Right ventricle myocardium superior (tissue), 1 donor: ENCODE data around the gene OPA3. TPM values are rescaled to one million over a fixed set of nuclear protein-coding genes. Genes with fewer than 3 reads are reported as not detected.

Experiments
- ATAC-seq: fragments of 200-7000 bp; cut with Tn5 transposase; one replicate; pipeline ENCODE4 v1.9.1; 2020; ENCODE audit warnings: mild to moderate bottlenecking; ENCODE audit not compliant: poor library complexity
- DNase-seq: peaks from one replicate; pipeline ENCODE4 v3.0.0-alpha.2; 2020
- intact Hi-C: fragments of 100-400 bp; cut with DNase I; formaldehyde crosslinking; loops from one replicate; pipeline ENCODE4 v1.11.2; 2022
- total RNA-seq: library from RNA; stranded (reverse); fragmentation: NEBNext Ultra II Directional; extraction: Animal tissue kit (Norgen Biotek cat#: 25700); gene quantifications from one replicate; pipeline ENCODE4 v1.2.1, GENCODE V29; 2021
- donor health status: DM: no; HTN: yes; CAD: no; lungs with severe emphysema.

Gene OPA3
- total RNA-seq, 1 donor from 2014 or later = 22.8 TPM

- no peak for DNase-seq
- ATAC-seq = no peak
- intact Hi-C loops = no loop called here
These were observed 15.8 kb upstream of the OPA3 start for GRCh38 chr19:45600340-45600885.

GRCh38 chr19:45599286-45599685, 14.7 kb upstream of the OPA3 start:
- ATAC-seq = no peak
- no peak for DNase-seq
- intact Hi-C loops = no loop called here

DNA sequence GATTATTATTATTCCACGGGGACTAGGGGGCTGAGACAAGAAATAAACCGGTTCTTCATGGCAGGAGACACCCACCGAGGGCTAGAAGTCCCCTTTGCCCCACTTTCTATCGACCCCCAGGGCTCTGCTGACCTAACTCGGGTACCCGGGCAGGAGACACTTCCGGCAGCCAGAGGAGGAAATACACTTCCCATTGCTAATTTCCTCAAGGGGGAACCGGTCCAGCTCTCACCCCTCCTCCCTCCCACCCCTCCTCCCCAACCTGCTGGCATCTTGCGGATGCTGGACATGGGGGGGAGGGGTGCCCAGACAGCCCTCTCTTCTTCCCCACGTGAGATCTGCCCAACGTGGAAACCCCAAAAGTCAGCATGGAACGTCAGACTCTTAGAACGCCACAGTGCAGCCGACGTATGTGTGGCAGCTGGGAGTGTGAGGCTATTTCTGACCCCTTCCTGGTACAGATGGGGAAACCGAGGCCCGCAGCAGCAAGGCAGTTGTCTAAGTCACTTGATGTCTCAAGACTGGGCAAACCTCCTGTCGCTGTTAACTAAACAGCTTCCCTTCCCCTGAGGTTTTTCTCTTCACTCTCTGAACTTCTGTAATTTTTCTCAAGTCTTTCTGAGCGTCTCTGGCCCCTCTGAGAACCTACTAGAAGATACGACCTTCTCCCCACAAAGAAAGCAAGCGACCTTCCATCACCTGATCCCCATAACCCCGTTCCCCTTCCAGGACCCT, 13.8 kb upstream of the OPA3 start:
- ATAC-seq = no peak
- intact Hi-C loops = no loop called here
- DNase-seq = no peak

DNA sequence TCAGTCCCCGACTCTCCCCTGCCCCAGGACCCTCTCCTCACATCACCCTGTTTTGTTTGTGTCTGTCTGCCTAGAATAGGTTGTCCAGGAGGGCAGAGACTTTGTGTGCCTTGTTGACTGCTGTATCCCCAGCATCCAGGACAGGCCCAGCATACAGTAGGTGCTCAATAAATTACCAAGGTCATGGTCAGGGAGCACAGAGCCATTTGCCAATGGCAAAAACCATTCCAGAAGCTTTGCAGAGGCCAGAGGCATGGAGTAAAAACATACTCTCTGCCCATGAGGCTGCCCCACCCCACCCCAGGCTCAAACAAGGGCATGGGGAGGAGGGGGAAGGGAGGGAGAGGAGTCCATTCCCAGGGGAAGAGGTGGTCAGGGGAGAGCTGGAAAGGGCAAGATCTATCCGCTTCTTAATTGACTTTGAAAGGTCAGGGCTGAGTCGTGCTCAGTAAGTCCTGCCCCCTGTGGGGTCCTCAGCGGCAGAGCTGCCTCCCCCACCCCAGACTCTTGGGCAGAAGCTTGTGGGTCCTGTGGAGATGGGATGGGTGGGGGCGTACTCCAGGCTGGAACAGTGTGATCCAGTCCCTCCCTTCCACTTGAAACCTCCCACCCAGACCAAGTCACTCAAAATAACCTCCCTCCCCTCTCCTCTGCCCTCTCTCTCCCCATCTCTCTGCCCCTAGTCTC, 13.0 kb upstream of the OPA3 start:
- no peak for ATAC-seq
- DNase-seq = no peak
- intact Hi-C loops = no loop called here

DNA sequence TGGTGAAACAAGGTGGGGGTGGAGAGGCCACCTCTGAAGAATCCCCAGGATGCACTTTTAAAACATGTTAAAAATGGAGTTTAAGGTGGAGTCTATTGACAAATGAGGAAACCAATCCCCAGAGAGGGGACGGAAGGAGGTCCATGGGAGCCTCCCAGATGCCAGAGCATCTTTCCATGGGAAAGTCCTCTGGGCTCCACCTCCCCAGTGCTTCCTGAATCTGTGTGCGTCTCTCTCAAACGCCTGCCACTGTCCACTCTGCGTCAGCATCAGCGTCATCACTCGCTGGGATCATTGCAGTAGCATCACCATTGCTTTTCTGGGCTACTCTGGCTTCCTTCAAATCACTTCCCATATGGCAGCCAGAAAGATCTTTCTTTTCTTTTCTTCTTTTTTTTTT, 11.2 kb upstream of the OPA3 start:
- ATAC-seq (peak; percentile 13), DNase-seq (no peak)
- intact Hi-C loops = no loop called here

DNA sequence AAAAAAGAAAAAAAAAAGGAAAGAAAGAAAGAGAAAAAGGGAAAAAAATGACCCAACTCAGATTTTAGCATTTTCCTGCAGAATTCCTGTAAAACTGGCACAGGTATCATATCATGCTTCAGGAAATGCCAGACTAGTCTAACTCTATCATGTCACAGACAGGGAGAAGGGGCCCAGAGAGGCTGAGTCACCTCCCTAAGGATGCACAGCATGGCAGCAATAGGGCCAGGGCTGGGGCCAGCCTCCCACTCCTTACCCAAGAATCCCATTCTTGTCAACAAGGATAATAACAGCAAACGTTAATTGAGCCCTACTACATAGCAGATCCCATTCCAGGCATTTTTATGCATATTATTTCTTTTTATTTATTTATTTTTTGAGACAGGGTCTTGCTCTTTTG, 8.9 kb upstream of the OPA3 start:
- ATAC-seq (no peak), DNase-seq (no peak)
- intact Hi-C loops = no loop called here

GRCh38 chr19:45592366-45592765, 7.8 kb upstream of the OPA3 start:
- DNase-seq = no peak
- intact Hi-C loops = no loop called here
- no peak for ATAC-seq

GRCh38 chr19:45591638-45592005, 7.0 kb upstream of the OPA3 start:
- ATAC-seq (no peak), DNase-seq (no peak)
- intact Hi-C loops = no loop called here

- intact Hi-C loops = no loop called here
- DNase-seq (peak; percentile 51), ATAC-seq (peak; percentile 61)
These were observed 6.5 kb upstream of the OPA3 start for GRCh38 chr19:45591004-45591637.

DNA sequence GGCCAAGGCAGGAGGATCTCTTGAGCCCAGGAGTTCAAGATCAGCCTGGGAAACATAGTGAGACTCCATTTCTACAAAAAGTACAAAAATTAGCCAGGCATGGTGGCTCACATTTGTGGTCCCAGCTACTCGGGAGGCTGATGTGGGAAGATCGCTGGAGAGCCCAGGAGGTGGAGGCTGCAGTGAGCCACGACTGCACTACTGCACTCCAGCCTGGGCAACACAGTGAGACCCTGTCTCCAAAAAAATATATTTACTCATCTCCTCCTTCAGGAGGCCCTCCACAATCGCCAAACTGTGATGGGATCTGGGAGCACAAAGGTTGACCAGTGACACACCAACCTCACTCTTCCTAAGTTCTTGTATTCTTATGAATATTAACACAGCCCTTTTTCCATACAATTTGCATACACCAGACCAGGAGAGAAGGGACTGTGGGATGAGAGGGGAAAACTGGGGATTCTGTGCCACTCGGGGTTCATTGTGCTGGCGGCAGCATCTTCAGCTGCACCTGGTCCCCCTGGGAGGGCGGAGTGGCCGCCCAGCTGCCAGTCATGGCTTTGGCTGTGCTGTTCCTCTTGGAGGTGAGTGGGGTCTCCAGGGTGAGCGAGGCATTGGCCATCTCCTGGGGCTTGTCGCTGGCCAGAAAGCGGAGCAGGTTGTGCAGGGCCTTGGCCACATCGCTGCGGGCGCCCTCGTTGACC, 5.8 kb upstream of the OPA3 start:
- DNase-seq (no peak), ATAC-seq (no peak)
- intact Hi-C loops = no loop called here

DNA sequence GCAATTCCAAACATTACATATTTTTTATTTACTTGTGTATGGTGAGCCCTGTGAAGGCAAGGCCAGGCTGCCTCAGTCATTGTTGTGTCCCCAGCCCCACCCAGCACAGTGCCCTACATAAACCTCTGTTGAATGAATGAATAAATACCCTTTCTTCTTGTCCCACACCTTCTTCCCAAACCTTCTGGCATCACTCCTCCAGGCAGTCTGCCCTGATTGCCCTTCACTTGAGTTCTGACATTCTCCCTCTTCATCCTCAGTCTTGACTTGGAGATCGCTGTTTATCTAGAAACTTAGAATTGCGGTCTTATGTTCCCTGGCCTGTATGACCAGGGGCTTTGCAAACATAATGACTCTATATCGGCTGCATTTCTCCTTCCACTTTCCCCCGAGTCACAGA, 5.2 kb upstream of the OPA3 start:
- intact Hi-C loops = no loop called here
- ATAC-seq (no peak), DNase-seq (no peak)

- intact Hi-C loops = no loop called here
These were observed 3.3 kb upstream of the OPA3 start for GRCh38 chr19:45587873-45588272.

GRCh38 chr19:45585158-45585577, 566 bp upstream of the OPA3 start:
- intact Hi-C loops = no loop called here
- DNase-seq = no peak
- ATAC-seq = no peak

More at GRCh38 chr19:45587873-45588272, 3.3 kb upstream of the OPA3 start:
- DNase-seq (no peak), ATAC-seq (no peak)

- intact Hi-C loops = no loop called here
- ATAC-seq (no peak), DNase-seq (no peak)
These were observed 3.0 kb downstream of the OPA3 start for GRCh38 chr19:45581576-45581975.

- ATAC-seq (peak; percentile 24), DNase-seq (no peak)
- intact Hi-C loops = no loop called here
These were observed 5.7 kb downstream of the OPA3 start for GRCh38 chr19:45578861-45579260.

DNA sequence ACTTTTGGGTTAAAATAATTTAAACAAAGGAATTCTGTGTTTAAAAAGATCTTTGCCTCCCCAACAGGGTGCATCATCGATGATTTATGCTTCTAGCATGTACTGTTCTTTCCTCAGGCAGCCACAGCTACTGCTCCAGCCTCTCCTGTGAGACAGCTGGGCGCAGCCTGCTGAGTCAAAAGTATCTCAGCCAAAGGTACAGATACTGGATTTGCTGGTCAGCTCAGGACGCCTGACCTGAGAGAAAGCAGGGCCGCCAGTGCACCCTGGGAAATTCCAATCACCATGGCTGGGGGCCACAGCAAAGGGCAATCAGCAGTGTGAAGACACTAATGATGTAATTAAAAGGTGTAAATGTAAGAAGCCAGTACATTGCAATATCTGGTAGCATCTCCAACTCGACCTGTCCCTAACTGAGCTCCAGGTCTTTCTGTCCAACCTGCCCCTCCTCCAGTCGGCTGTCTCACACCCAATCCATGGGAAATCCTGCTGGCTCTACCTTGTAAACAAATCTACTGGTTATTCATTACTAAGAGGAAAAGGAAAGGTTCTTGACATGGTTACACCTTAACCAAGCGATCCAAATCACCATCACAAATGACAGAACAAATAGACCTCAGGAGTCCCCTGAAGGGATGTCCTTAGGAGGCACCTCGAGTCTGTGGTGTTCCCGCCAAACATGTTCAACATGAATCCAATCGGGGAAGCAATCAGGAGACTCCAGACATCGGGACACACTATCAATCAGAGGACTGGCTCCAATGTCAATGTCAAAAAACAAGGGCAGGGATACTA, 7.3 kb downstream of the OPA3 start:
- intact Hi-C loops = no loop called here
- DNase-seq (peak; percentile 64), ATAC-seq (peak; percentile 82)

- ATAC-seq = no peak
- intact Hi-C loops = no loop called here
- DNase-seq = no peak
These were observed 7.9 kb downstream of the OPA3 start for GRCh38 chr19:45576682-45577081.

DNA sequence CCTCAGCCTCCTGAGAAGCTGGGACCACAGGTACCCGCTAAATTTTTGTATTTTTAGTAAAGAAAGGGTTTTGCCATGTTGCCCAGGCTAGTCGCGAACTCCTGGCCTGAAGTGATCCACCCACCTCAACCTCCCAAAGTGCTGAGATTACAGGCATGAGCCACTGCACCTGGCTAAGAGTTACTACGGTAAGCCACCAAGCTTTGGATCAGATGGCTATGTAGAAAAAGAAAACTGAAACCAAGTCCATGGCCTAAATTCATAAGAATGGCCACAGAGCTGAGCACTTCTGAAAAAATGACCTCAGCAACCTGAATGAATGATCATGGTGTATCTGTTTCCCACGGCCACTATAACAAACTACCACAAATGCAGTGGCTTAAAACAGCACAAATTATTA, 9.4 kb downstream of the OPA3 start:
- intact Hi-C loops = no loop called here
- ATAC-seq = no peak
- DNase-seq = no peak
